Esophagus squamous epithelium (tissue), 5 donors: Measurements from ENCODE around the gene CYP2A6. TPM values are rescaled to one million over a fixed set of nuclear protein-coding genes. Genes with fewer than 3 reads are reported as not detected.
"Not testable (repeated sequence)": the region's sequence is repeated elsewhere in the genome, so short reads cannot be mapped to it uniquely, and the experiment has no call there.

ENCODE experiments used
- DNase-seq: peaks from one replicate; lab custom pipeline; 2025; lab: John Stamatoyannopoulos, UW
- H3K27ac ChIP-seq, 4 donors: fragments of 200-600 bp; sonication (generic); one replicate each; pipeline ENCODE4 v1.5.1; 2016 to 2019; ENCODE audit warnings: mild to moderate bottlenecking in 1 of 4
- H3K27me3 ChIP-seq, 4 donors: fragments of 200-600 bp; sonication (generic); 1 replicate in 3 of 4; 2 replicates in 1 of 4; pipeline versions ENCODE4 v1.5.1 to v1.6.0; 2017 to 2021; ENCODE audit warnings: antibody characterized with exemption in 1 of 4
- H3K36me3 ChIP-seq, 3 donors: fragments of 200-600 bp; sonication (generic); one replicate each; pipeline ENCODE4 v1.5.1; 2016 to 2019
- H3K4me1 ChIP-seq, 3 donors: fragments of 200-600 bp; sonication (generic); one replicate each; pipeline ENCODE4 v1.5.1; 2017 to 2019
- H3K4me3 ChIP-seq, 4 donors: fragments of 200-600 bp; sonication (generic); 1 replicate in 3 of 4; 2 replicates in 1 of 4; pipeline ENCODE4 v1.5.1; 2016 to 2019; ENCODE audit warnings: mild to moderate bottlenecking in 2 of 4, moderate library complexity in 1 of 4
- H3K9me3 ChIP-seq, 3 donors: fragments of 200-600 bp; sonication (generic); one replicate each; pipeline ENCODE4 v1.5.1; 2016 to 2019
- POLR2A ChIP-seq, 4 donors: fragments of 450-650 bp; IDR thresholded peaks; one replicate each; pipeline ENCODE4 v1.6.1; 2017; ENCODE audit warnings: antibody characterized with exemption in 4 of 4, mild to moderate bottlenecking in 4 of 4, moderate library complexity in 3 of 4
- WGBS, 2 donors: methylation state at CpG; one replicate each; pipeline ENCODE4 v1.1.5; 2018; 5-methylcytosine and 5-hydroxymethylcytosine counted together
- intact Hi-C: fragments of 100-400 bp; cut with DNase I; formaldehyde crosslinking; loops from one replicate; pipeline ENCODE4 v1.15.0; 2022
- total RNA-seq, 4 donors: library from RNA; depleted of rRNA; stranded (reverse); fragments of >200 nt; gene quantifications; one replicate each; pipeline ENCODE4 v1.1.0, GENCODE V29; 2016
- TF ChIP-seq, protein P1 (sequence below), 6 experiments: fragments of 450-650 bp in 4 of 6; fragments of 200-600 bp in 2 of 6; sonication (generic) in 2 of 6; IDR thresholded peaks; one replicate each; pipeline ENCODE4 v1.5.1; 2016 to 2019; ENCODE audit warnings: antibody characterized with exemption in 6 of 6, mild to moderate bottlenecking in 4 of 6, moderate library complexity in 4 of 6
- donor health status: DM: yes; HTN: yes; CAD: no.

CYP2A6 gene
- total RNA-seq, 4 donors from 2014 or later, result not detected

DNA sequence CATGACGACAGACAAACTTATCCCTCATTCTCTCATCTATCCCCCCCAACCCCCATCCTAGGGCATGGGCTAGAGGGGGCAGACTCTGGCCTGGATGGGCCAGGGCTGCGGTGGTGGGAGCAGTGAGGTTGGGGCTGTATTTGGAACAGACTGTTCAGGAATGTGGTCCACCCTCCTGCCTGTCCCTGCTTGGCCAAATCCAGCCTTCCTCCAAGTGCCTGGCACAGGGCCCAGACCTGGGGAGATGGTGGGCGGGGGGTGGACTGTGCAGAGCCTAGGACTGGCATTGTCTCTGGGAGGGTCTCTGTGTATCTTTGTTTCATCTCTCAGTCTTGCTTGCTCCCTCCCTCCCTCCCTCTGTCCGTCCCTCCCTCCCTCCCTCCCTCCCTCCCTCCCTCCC, 37.1 kb downstream of the CYP2A6 start:
- intact Hi-C loops, result loop anchor here (5.0 kb wide), 1 partner anchor 151 kb away; no protein-coding TSS in a partner anchor
- 29 to 39% methylated on average over 3 of the region's 4 CpGs for WGBS, 2 donors

GRCh38 chr19:40812571-40812970, 37.7 kb downstream of the CYP2A6 start:
- whole genome bisulfite sequencing, 2 donors, result 79 to 91% methylated on average over 7 of the region's 7 CpGs
- DNase-seq, H3K9me3 ChIP-seq, H3K4me3 ChIP-seq, H3K27me3 ChIP-seq: not testable (repeated sequence)
- intact Hi-C loops, result loop anchor here (5.0 kb wide), 1 partner anchor 150 kb away; no protein-coding TSS in a partner anchor
- H3K27ac ChIP-seq, result peak overlapping the region in 1 of 4 donors; percentile 10
- H3K4me1 ChIP-seq, result peaks cover 19 to 55% (median 38%) of the 10 kb centered on the region in 3 donors
- H3K36me3 ChIP-seq, result peaks cover 0 to 22% (median 6%) of the 10 kb centered on the region in 3 donors

More for the DNA sequence above, 37.1 kb downstream of the CYP2A6 start:
- H3K4me1 ChIP-seq, result peaks cover 19 to 54% (median 31%) of the 10 kb centered on the region in 3 donors
- TF ChIP-seq POLR2A (IDR thresholded peaks at IDR 0.05), result no peak
- TF ChIP-seq, protein P1, sequence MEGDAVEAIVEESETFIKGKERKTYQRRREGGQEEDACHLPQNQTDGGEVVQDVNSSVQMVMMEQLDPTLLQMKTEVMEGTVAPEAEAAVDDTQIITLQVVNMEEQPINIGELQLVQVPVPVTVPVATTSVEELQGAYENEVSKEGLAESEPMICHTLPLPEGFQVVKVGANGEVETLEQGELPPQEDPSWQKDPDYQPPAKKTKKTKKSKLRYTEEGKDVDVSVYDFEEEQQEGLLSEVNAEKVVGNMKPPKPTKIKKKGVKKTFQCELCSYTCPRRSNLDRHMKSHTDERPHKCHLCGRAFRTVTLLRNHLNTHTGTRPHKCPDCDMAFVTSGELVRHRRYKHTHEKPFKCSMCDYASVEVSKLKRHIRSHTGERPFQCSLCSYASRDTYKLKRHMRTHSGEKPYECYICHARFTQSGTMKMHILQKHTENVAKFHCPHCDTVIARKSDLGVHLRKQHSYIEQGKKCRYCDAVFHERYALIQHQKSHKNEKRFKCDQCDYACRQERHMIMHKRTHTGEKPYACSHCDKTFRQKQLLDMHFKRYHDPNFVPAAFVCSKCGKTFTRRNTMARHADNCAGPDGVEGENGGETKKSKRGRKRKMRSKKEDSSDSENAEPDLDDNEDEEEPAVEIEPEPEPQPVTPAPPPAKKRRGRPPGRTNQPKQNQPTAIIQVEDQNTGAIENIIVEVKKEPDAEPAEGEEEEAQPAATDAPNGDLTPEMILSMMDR (IDR thresholded peaks at IDR 0.05), result no peak
- no peak overlapping the region for H3K27ac ChIP-seq
- H3K27me3 ChIP-seq, result no peaks in the 10 kb centered on the region
- H3K36me3 ChIP-seq, result peaks cover 0 to 16% (median 6%) of the 10 kb centered on the region in 3 donors
- H3K9me3 ChIP-seq, result no peaks in the 10 kb centered on the region
- no peak for DNase-seq
- H3K4me3 ChIP-seq, result no peak overlapping the region

DNA sequence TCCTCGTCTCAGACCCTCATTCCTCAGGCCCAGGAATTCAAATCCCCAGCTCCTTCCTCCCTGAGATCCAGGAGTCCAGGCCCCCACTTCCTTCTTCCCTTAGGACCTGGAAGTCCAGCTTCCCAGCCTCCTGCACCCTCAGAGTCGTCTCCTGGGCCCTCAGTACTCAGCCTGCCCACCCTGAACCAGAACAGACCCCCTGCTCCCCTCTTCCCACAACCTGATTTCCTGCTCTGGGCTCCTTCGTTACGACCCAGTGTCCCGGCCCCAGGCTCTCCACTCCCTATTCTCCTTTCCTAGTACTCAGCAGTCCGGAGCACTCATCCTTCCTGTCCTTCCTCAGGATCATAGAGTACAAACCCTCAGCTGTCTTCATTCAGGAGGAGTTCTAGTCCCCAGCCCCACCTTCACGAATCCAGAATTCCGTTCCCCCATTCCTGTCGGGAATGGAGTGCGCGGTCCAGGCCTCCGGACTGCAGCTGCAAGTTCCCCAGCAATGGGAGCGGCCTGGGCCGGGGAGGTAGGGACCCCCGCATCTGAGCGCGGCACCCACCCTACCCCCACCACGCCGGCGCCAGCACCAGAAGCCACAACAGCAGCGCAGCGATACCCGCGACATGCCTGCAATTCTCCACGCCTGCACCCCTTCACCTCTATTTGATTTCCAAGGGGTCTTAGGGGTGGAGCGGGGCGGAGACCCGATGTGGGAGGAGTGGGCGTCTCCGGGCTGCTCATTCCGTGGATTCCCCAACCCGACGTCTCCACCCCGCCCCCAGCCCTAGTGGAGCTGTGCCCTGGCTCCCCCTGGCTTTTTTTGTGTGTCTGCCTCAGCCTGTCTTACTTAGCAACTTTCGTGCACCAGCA, 38.5 kb downstream of the CYP2A6 start:
- Histone ChIP-seq H3K36me3 (peaks cover 0 to 27% (median 6%) of the 10 kb centered on the region in 3 donors), H3K9me3 (no peaks in the 10 kb centered on the region), H3K4me3 (peak overlapping the region; percentile 27 to 66 (median 50)), H3K27me3 (no peaks in the 10 kb centered on the region), H3K27ac (peak overlapping the region; percentile 67 to 87 (median 84)), H3K4me1 (peaks cover 25 to 63% (median 45%) of the 10 kb centered on the region in 3 donors)
- WGBS, 2 donors, result 25 to 29% methylated on average over 21 to 24 of the region's 35 CpGs
- intact Hi-C loops, result loop anchor here (5.0 kb wide), 1 partner anchor 149 kb away; no protein-coding TSS in a partner anchor
- no peak for DNase-seq
- TF ChIP-seq, protein P1 (IDR thresholded peaks at IDR 0.05), result peak in 1 of 6 experiments; percentile 11
- no peak for TF ChIP-seq POLR2A (IDR thresholded peaks at IDR 0.05)

DNA sequence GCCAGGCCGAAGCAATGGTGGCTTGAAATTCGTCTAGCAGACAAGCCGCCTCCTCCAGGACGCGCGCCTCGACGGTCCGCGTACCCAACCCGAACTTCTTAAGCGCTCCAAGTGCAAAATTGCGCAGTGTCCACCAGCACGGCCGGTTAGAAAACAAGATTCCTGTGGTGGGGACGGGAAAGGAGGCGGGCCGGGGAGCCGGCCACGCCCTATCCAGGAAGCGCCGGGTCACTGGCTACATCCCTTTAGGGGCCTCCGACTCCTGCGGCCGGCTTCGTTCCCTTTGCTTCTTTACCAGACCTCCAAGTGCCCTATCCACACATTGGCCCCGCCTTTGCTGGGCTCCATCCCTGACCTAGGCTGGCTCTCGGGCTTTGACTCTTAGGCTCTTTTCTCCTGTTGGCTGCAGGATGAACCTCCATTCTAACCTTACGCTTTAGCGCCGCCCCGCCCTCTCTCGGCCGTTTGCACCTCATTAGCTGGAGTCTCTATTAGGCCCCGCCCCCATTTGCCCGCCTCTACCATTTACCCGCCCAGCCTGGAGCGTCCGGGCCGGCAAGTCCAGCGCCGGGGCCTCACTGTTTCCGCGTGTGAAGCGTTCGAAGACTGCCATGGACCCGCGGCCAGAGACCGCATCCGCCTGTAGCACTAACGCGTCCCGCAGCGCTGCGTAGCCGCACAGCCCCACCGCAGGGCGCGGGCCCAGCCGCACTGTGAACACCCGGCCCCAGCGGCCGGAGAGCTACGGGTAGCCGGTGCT, 39.4 kb downstream of the CYP2A6 start:
- WGBS, 2 donors, result 0 to 4% methylated on average over 12 to 27 of the region's 65 CpGs
- TF ChIP-seq, protein P1 (IDR thresholded peaks at IDR 0.05), result peak in 2 of 6 experiments; percentile 10 to 25
- not testable (repeated sequence) for DNase-seq, H3K9me3 ChIP-seq, H3K27me3 ChIP-seq
- Histone ChIP-seq H3K4me3 (peak overlapping the region; percentile 27 to 66 (median 50)), H3K27ac (peak overlapping the region; percentile 67 to 87 (median 84)), H3K36me3 (peaks cover 0 to 27% (median 6%) of the 10 kb centered on the region in 3 donors), H3K4me1 (peaks cover 33 to 72% (median 54%) of the 10 kb centered on the region in 3 donors)
- intact Hi-C loops, result loop anchor here (5.0 kb wide), 1 partner anchor 149 kb away; no protein-coding TSS in a partner anchor

- intact Hi-C loops, result loop anchor here (5.0 kb wide), 1 partner anchor 148 kb away; no protein-coding TSS in a partner anchor
- Histone ChIP-seq H3K27ac (peak overlapping the region; percentile 67 to 87 (median 84)), H3K4me1 (peaks cover 40 to 79% (median 60%) of the 10 kb centered on the region in 3 donors), H3K9me3 (no peaks in the 10 kb centered on the region), H3K27me3 (no peaks in the 10 kb centered on the region), H3K36me3 (peaks cover 0 to 27% (median 6%) of the 10 kb centered on the region in 3 donors), H3K4me3 (peak overlapping the region; percentile 27 to 66 (median 50))
- WGBS, 2 donors, result 40 to 77% methylated on average over 1 to 6 of the region's 14 CpGs
- DNase-seq, result no peak
- TF ChIP-seq POLR2A (IDR thresholded peaks at IDR 0.05), result no peak
- TF ChIP-seq, protein P1 (IDR thresholded peaks at IDR 0.05), result no peak
Observed at GRCh38 chr19:40810160-40810559, 40.1 kb downstream of the CYP2A6 start.
